T-helper 17 cell (primary cell): Measurements from ENCODE around the gene CDYL2. TPM values are rescaled to one million over a fixed set of nuclear protein-coding genes. Genes with fewer than 3 reads are reported as not detected.
A peak's percentile ranks its signal among the peaks of the same experiment; 100 is the strongest.

ENCODE experiments used
- ATAC-seq: fragments of 150-1000 bp; cut with Tn5 transposase; 2 replicates; pipeline ENCODE4 v1.10.0; 2021; ENCODE audit warnings: mild to moderate bottlenecking, moderate library complexity
- DNase-seq, 3 donors: peaks; one replicate each; pipeline versions ENCODE4 v3.0.0 to v3.0.0-alpha.2; 2020 to 2021
- H3K9me3 ChIP-seq: one replicate; pipeline ENCODE4 v1.7.0; 2013; ENCODE audit warnings: low read length, mild to moderate bottlenecking; ENCODE audit not compliant: control insufficient read depth, poor library complexity, severe bottlenecking
- H3K27ac Mint-ChIP-seq: one replicate; pipeline ENCODE4 v1.8.0; 2022; ENCODE audit warnings: mild to moderate bottlenecking, moderate library complexity, mixed read lengths
- H3K27me3 Mint-ChIP-seq: one replicate; pipeline ENCODE4 v1.8.0; 2022; ENCODE audit warnings: mixed read lengths
- H3K36me3 Mint-ChIP-seq: one replicate; pipeline ENCODE4 v1.8.0; 2022; ENCODE audit warnings: low read depth, mixed read lengths
- H3K4me1 Mint-ChIP-seq: one replicate; pipeline ENCODE4 v1.8.0; 2022; ENCODE audit warnings: mild to moderate bottlenecking, mixed read lengths
- H3K4me3 Mint-ChIP-seq: one replicate; pipeline ENCODE4 v1.8.0; 2022; ENCODE audit warnings: mild to moderate bottlenecking, moderate library complexity, mixed read lengths
- total RNA-seq, 4 donors: library from RNA in 2 of 4; stranded (reverse) in 2 of 4; gene quantifications; one replicate each; pipeline ENCODE4 v1.2.3 and lab custom pipeline; 2022 to 2026

CDYL2 gene
- total RNA-seq, 2 donors from 2014 or later = 17.0 to 28.3 TPM

DNA sequence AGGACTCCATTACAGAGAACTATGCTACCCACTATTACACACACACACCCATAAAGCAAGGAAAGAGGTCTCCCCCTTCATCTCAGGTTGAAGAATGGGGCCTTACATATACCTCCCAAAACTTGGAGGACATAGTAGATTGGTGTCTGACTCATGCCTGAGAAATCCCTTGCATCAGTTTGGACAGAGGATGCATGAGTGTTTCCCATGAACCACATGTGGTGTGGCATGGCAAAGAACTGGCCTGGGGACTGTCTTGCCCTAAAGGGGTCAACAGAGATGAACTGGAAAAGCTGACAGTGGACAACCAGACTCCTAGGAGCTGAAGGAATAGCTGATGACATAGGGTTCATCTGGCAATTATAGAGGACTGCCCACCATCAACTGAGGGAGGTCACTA lies 209.6 kb downstream of the CDYL2 start:
- Mint-ChIP-seq H3K4me3 (no peak overlapping the region), H3K4me1 (peaks cover 17% of the 10 kb centered on the region), H3K27me3 (no peaks in the 10 kb centered on the region), H3K27ac (no peak overlapping the region), H3K36me3 (peaks cover 10% of the 10 kb centered on the region)
- no peak for ATAC-seq
- DNase-seq = no peak
- H3K9me3 ChIP-seq = no peaks in the 10 kb centered on the region

- H3K4me3 Mint-ChIP-seq = peak overlapping the region; percentile 73
- H3K9me3 ChIP-seq = no peaks in the 10 kb centered on the region
- H3K27me3 Mint-ChIP-seq = peaks cover 9% of the 10 kb centered on the region
- DNase-seq = no peak
- ATAC-seq = no peak
- H3K27ac Mint-ChIP-seq = no peak overlapping the region
- peaks cover 10% of the 10 kb centered on the region for H3K36me3 Mint-ChIP-seq
- peaks cover 19% of the 10 kb centered on the region for H3K4me1 Mint-ChIP-seq
Observed at GRCh38 chr16:80592273-80592672, 212.1 kb downstream of the CDYL2 start.

DNA sequence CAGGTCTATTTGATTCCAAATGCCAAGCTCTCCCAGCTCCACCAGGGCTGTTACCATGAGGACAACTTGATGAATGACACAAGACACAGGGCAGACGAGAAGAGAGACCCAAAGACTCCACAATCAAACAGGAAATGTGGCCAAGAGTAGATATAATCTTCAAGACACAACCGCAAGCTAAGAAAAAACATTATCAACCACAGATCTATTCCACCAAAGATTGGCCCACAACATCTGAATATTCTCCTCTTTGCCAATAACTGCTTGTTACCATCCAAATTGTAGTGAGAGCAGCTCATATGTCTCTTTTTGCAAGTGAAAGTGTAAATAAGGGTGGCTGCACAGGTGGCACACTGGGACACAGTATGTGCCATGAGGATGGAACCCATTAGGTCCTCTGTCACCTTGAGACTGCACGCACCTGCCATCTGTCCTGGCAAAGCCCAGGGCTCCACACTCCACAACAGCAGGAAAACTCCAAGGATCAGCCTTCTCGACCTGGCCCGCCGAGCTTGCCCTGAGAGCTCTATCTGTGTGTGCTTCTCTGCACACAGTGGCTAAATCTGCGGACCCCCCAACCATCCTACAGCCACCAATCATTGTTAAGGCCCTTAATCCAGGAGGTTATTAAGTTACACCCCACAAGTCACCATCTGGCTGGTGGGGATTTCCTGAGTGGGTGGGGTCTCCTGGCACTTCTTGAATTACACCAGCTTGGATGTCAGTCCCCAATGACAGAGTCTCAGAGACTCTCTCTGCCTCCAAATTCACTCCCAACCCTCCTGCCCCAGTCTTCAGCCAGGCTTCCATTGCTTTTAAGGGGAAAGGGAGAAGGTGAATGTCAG lies 213.1 kb downstream of the CDYL2 start:
- no peaks in the 10 kb centered on the region for H3K9me3 ChIP-seq
- Mint-ChIP-seq H3K4me3 (peak overlapping the region; percentile 73), H3K27me3 (peaks cover 15% of the 10 kb centered on the region), H3K27ac (no peak overlapping the region), H3K36me3 (peaks cover 3% of the 10 kb centered on the region), H3K4me1 (peaks cover 19% of the 10 kb centered on the region)
- DNase-seq = no peak
- ATAC-seq = peak; percentile 94

DNA sequence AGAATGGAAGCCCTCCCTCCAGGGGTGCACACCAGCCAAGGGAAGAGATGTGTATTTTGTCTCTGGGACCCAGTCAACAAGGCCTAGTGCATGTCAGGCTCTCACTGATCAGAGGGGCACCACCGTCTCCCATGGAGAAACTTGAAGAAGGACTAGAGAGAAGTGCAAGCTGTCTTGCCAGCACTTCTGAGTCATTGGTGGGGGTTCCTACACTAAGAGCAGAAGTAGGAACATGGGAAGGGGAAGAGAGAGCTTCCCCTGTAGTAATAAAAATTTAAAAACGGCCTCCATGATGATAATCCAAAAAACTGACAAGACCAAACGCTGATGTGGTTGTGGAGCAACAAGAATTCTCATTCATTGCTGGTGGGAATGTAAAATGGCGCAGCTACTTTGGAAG lies 217.3 kb downstream of the CDYL2 start:
- no peaks in the 10 kb centered on the region for H3K9me3 ChIP-seq
- DNase-seq (no peak), ATAC-seq (no peak)
- Mint-ChIP-seq H3K27me3 (peaks cover 20% of the 10 kb centered on the region), H3K4me3 (no peak overlapping the region), H3K4me1 (peaks cover 19% of the 10 kb centered on the region), H3K27ac (no peak overlapping the region), H3K36me3 (no peaks in the 10 kb centered on the region)

DNA sequence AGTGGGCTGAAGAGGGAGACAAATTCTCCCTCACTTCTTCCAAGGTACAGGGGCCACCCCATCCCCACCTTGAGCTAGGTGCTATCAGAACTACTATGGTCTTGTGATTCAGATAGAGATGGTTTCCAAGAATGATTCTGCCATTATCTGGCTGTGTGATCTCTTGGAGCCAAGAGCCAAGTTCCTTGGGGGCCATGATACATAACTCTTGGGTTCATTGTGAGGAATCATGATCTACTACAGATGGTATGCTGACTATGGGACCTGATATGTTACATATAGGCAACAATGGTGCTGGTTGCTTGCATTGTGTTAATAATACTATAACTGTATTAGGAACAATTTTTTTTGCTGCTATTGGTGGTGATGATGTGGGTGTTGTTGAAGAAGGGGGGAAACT lies 217.9 kb downstream of the CDYL2 start:
- Mint-ChIP-seq H3K4me3 (no peak overlapping the region), H3K36me3 (no peaks in the 10 kb centered on the region), H3K27ac (no peak overlapping the region), H3K4me1 (peaks cover 16% of the 10 kb centered on the region), H3K27me3 (peaks cover 20% of the 10 kb centered on the region)
- H3K9me3 ChIP-seq = no peaks in the 10 kb centered on the region
- DNase-seq = no peak
- ATAC-seq = no peak

GRCh38 chr16:80585764-80586163 lies 218.6 kb downstream of the CDYL2 start:
- no peak for DNase-seq
- H3K36me3 Mint-ChIP-seq = no peaks in the 10 kb centered on the region
- H3K27me3 Mint-ChIP-seq = peaks cover 20% of the 10 kb centered on the region
- peak; percentile 21 for ATAC-seq
- no peak overlapping the region for H3K4me3 Mint-ChIP-seq
- peaks cover 16% of the 10 kb centered on the region for H3K4me1 Mint-ChIP-seq
- H3K9me3 ChIP-seq = no peaks in the 10 kb centered on the region
- no peak overlapping the region for H3K27ac Mint-ChIP-seq

DNA sequence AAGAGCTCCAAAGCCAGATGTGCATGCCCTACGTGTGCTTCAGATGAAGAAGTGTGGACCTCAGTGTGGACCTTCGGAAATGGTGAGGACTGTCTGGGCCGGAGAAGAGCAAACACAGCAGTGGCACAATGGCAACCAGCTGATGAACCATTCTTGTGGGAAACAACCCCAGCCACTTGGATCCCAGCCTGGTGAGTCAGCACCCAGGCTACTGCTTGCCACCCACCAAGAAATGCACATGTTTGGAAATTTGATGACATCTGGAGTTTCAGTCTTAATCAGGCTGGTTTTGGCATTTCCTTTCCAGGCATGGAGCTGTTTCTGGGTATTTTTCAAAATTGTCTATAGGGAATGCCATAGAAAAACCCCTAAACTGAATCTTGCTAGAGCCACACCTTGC lies 220.9 kb downstream of the CDYL2 start:
- H3K27ac Mint-ChIP-seq = no peak overlapping the region
- ATAC-seq (no peak), DNase-seq (no peak)
- H3K36me3 Mint-ChIP-seq = no peaks in the 10 kb centered on the region
- no peak overlapping the region for H3K4me3 Mint-ChIP-seq
- H3K27me3 Mint-ChIP-seq = peaks cover 15% of the 10 kb centered on the region
- peaks cover 14% of the 10 kb centered on the region for H3K4me1 Mint-ChIP-seq
- H3K9me3 ChIP-seq = no peaks in the 10 kb centered on the region

GRCh38 chr16:80580109-80580832 lies 224.1 kb downstream of the CDYL2 start:
- Mint-ChIP-seq H3K4me1 (peaks cover 14% of the 10 kb centered on the region), H3K27me3 (peaks cover 5% of the 10 kb centered on the region), H3K27ac (peak overlapping the region; percentile 71), H3K36me3 (no peaks in the 10 kb centered on the region), H3K4me3 (peak overlapping the region; percentile 68)
- peak in 2 of 3 donors; percentile 32 to 47 for DNase-seq
- peak; percentile 95 for ATAC-seq
- no peaks in the 10 kb centered on the region for H3K9me3 ChIP-seq

- no peak overlapping the region for H3K27ac Mint-ChIP-seq
- DNase-seq (no peak), ATAC-seq (no peak)
- H3K36me3 Mint-ChIP-seq = no peaks in the 10 kb centered on the region
- H3K4me1 Mint-ChIP-seq = peaks cover 14% of the 10 kb centered on the region
- no peaks in the 10 kb centered on the region for H3K27me3 Mint-ChIP-seq
- H3K4me3 Mint-ChIP-seq = no peak overlapping the region
- no peaks in the 10 kb centered on the region for H3K9me3 ChIP-seq
Observed at GRCh38 chr16:80577485-80578280, 226.7 kb downstream of the CDYL2 start.

DNA sequence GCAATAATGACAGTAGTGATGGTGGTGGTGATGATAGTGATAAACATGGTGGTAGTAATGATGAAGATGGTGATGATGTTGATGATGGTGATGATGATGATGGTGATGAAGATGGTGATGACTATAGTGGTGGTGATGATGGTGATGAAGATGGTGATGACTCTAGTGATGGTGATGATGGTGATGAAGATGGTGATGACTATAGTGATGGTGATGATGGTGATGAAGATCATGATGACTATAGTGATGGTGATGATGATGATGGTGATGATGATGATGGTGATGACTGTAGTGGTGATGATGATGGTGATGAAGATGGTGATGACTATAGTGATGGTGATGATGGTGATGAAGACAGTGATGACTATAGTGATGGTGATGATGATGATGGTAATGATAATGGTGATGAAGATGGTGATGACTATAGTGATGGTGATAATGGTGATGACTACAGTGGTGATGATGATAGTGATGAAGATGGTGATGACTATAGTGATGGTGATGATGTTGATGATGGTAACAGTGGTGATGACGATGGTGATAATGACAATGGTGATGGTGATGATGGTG lies 228.0 kb downstream of the CDYL2 start:
- no peaks in the 10 kb centered on the region for H3K9me3 ChIP-seq
- DNase-seq (no peak), ATAC-seq (no peak)
- no peak overlapping the region for H3K4me3 Mint-ChIP-seq
- no peaks in the 10 kb centered on the region for H3K36me3 Mint-ChIP-seq
- H3K27ac Mint-ChIP-seq = no peak overlapping the region
- peaks cover 13% of the 10 kb centered on the region for H3K4me1 Mint-ChIP-seq
- no peaks in the 10 kb centered on the region for H3K27me3 Mint-ChIP-seq

GRCh38 chr16:80573700-80574120 lies 230.7 kb downstream of the CDYL2 start:
- Mint-ChIP-seq H3K4me1 (peaks cover 9% of the 10 kb centered on the region), H3K4me3 (no peak overlapping the region), H3K27me3 (no peaks in the 10 kb centered on the region), H3K27ac (no peak overlapping the region), H3K36me3 (no peaks in the 10 kb centered on the region)
- DNase-seq (no peak), ATAC-seq (no peak)
- H3K9me3 ChIP-seq = no peaks in the 10 kb centered on the region

- peaks cover 10% of the 10 kb centered on the region for H3K4me1 Mint-ChIP-seq
- ATAC-seq (no peak), DNase-seq (no peak)
- H3K27ac Mint-ChIP-seq = no peak overlapping the region
- peak overlapping the region; percentile 28 for H3K4me3 Mint-ChIP-seq
- H3K9me3 ChIP-seq = no peaks in the 10 kb centered on the region
- peaks cover 5% of the 10 kb centered on the region for H3K27me3 Mint-ChIP-seq
- peaks cover 2% of the 10 kb centered on the region for H3K36me3 Mint-ChIP-seq
Observed at GRCh38 chr16:80570106-80570478, 234.3 kb downstream of the CDYL2 start.
